K562 (cell line): ENCODE data around the gene STUM.

ENCODE experiments used
- DEAF1 ChIP-seq: fragments of 450-650 bp; formaldehyde crosslinking; IDR thresholded peaks from 2 replicates; pipeline ENCODE4 v1.4.0; 2020; ENCODE audit warnings: mild to moderate bottlenecking, moderate library complexity
- EGR1 ChIP-seq: fragments of 450-650 bp; conservative IDR thresholded peaks from 2 replicates; pipeline ENCODE4 v1.6.1; 2017; ENCODE audit warnings: mild to moderate bottlenecking
- HCFC1 ChIP-seq: IDR thresholded peaks from 2 replicates; pipeline ENCODE4 v1.6.1; 2012; ENCODE audit warnings: low read depth, low read length, improper control_type of control experiment
- IRF1 ChIP-seq: sonication (generic); formaldehyde crosslinking; IDR thresholded peaks from 2 replicates; pipeline ENCODE4 v1.8.0; 2022; ENCODE audit warnings: missing genetic modification reagents, mild to moderate bottlenecking, borderline replicate concordance
- JUND ChIP-seq, 2 experiments: IDR thresholded peaks; 2 replicates in 1 of 2; 3 replicates in 1 of 2; pipeline ENCODE4 v1.6.1; 2011; ENCODE audit warnings: borderline replicate concordance in 2 of 2, low read depth in 2 of 2, low read length in 2 of 2, improper control_type of control experiment in 1 of 2, missing biosample characterization in 1 of 2, missing genetic modification characterization in 1 of 2, missing genetic modification reagents in 1 of 2
- MAFK ChIP-seq: IDR thresholded peaks from 2 replicates; pipeline ENCODE4 v1.6.1; 2011; ENCODE audit warnings: low read length, improper control_type of control experiment
- MAX ChIP-seq: sonication (generic); formaldehyde crosslinking; IDR thresholded peaks from 2 replicates; pipeline ENCODE4 v1.9.0; 2022; ENCODE audit warnings: mild to moderate bottlenecking, missing genetic modification reagents
- NCOA1 ChIP-seq: fragments of 450-650 bp; IDR thresholded peaks from 2 replicates; pipeline ENCODE4 v1.6.1; 2016; ENCODE audit warnings: low read depth
- POLR2A ChIP-seq: fragments of 450-650 bp; conservative IDR thresholded peaks from 2 replicates; pipeline ENCODE4 v1.6.1; 2016
- RCOR1 ChIP-seq, 2 experiments: IDR thresholded peaks; 2 replicates each; pipeline ENCODE4 v1.6.1; 2012; ENCODE audit warnings: low read depth in 2 of 2, low read length in 2 of 2, borderline replicate concordance in 1 of 2, improper control_type of control experiment in 1 of 2
- RFX5 ChIP-seq: IDR thresholded peaks from 2 replicates; pipeline ENCODE4 v1.6.1; 2011; ENCODE audit warnings: low read depth, mild to moderate bottlenecking, improper control_type of control experiment, low read length
- USF2 ChIP-seq: sonication (generic); formaldehyde crosslinking; IDR thresholded peaks from 2 replicates; pipeline ENCODE4 v1.5.0; 2020; ENCODE audit warnings: missing genetic modification reagents
- ZNF384 ChIP-seq: IDR thresholded peaks from 2 replicates; pipeline ENCODE4 v1.6.1; 2012; ENCODE audit warnings: low read depth, low read length, improper control_type of control experiment

- no peak for TF ChIP-seq MAX
- TF ChIP-seq EGR1 = no peak
- TF ChIP-seq RFX5 = no peak
- TF ChIP-seq USF2 (CRISPR knock-in tag) = no peak
- no peak for TF ChIP-seq JUND (IDR thresholded peaks at IDR 0.05; ENCODE audit: borderline replicate concordance, low read depth, low read length)
- no peak for TF ChIP-seq JUND (tag; IDR thresholded peaks at IDR 0.05; ENCODE audit: borderline replicate concordance, low read depth, low read length)
- no peak for TF ChIP-seq ZNF384
- TF ChIP-seq DEAF1 (CRISPR knock-in tag) = no peak
- no peak for TF ChIP-seq HCFC1
- no peak for TF ChIP-seq NCOA1
- TF ChIP-seq RCOR1 (IDR thresholded peaks at IDR 0.05; ENCODE audit: borderline replicate concordance in 1 of 2, low read depth in 2 of 2, low read length in 2 of 2) = no peak
- no peak for TF ChIP-seq MAFK
- TF ChIP-seq POLR2A = no peak
- TF ChIP-seq IRF1 (CRISPR knock-in tag) = no peak
Observed at GRCh38 chr1:226535666-226536065, 12.9 kb upstream of the STUM start.
